GM21576 (cell line): ENCODE data around the gene DFFB.
A peak's percentile ranks its signal among the peaks of the same experiment; 100 is the strongest.
"Not testable (repeated sequence)": the region's sequence is repeated elsewhere in the genome, so short reads cannot be mapped to it uniquely, and the experiment has no call there.

Source experiments
- ATAC-seq: cut with Tn5 transposase; IDR thresholded peaks from one replicate; pipeline ENCODE4 v1.9.1; 2021; ENCODE audit warnings: mild to moderate bottlenecking, moderate library complexity; ENCODE audit not compliant: unreplicated experiment

Gene DFFB, protein sequence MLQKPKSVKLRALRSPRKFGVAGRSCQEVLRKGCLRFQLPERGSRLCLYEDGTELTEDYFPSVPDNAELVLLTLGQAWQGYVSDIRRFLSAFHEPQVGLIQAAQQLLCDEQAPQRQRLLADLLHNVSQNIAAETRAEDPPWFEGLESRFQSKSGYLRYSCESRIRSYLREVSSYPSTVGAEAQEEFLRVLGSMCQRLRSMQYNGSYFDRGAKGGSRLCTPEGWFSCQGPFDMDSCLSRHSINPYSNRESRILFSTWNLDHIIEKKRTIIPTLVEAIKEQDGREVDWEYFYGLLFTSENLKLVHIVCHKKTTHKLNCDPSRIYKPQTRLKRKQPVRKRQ

GRCh38 chr1:3856923-3857790, at the start of gene DFFB, which contains the start of gene CEP104:
DFFB (plus strand) TSS chr1:3857476; CDS start chr1:3857604, 128 bp downstream.
CEP104 (minus strand) TSS chr1:3857211; CDS start chr1:3852407, 4,804 bp downstream.
- ATAC-seq, result peak; percentile 94

- no peak for ATAC-seq
Measured at GRCh38 chr1:3807769-3808168, 49.5 kb upstream of the DFFB start.

- no peak for ATAC-seq
Measured at GRCh38 chr1:3809680-3810079, 47.6 kb upstream of the DFFB start.

- not testable (repeated sequence) for ATAC-seq
Measured at GRCh38 chr1:3810149-3810761, 47.0 kb upstream of the DFFB start.

- ATAC-seq, result no peak
Measured at GRCh38 chr1:3811595-3811911, 45.7 kb upstream of the DFFB start.

GRCh38 chr1:3814065-3814464, 43.2 kb upstream of the DFFB start:
- ATAC-seq, result no peak

- no peak for ATAC-seq
Measured at GRCh38 chr1:3814771-3815561, 42.3 kb upstream of the DFFB start.

DNA sequence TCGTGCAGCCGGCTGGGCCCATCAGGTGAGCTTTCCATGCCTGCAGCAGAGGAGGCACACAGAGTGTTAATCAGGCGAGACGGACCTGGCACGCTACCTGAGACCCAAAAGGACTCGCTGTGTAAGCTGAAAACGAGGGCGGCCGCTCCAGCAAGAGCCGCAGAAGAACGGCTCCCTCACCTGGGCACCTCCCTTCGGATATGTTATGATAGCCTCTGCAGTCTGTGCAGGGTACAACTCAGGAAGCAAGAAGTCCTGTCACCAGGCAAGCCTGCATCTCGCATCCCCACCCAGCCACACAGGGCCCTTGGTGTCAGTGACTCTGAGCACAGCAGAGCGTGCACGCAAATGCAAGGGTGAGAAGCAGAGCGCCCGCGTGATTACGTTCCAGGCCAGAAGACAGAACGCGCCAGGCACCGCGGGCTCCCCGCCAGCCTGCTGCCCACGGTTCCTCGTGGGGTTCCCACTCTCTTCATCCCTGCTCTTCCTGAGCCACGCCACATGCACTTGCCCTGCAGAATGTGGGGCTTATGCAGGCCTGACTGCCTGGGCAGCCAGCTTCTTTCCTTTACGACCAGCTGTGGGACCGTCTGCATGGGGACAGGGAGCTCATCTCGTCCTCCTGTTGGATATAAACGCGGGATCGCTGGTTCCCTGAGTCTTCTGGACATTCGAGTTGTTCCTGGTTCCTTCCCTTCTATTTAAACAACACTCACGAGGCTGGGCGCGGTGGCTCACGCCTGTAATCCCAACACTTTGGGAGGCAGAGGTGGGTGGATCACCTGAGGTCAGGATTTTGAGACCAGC, 40.7 kb upstream of the DFFB start:
- no peak for ATAC-seq

DNA sequence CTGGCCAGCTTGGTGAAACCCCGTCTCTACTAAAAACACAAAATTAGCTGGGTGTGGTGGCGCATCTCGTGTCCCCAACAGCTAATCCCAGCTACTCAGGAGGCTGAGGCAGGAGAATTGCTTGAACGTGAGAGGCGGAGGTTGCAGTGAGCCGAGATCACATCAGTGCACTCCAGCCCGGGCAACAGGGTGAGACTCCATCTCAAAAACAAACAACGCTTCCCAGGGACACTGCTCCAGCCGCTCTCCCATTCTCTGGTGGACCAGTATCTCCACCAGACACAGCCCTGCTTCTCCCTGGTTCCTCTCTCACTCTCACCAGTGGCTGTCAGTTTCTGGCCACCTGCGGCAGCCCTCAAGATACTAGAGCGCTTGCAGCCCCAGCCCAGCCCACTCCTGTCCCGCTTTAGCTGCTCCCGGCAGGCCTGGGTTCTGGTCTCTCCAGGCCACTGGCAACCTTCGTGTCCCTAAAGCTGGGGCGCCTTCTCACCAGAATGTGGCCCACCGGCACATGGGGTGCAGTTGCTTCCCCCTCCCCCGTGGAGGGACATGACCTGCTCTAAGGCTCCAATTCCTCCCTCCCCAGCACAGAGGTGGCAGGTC, 40.0 kb upstream of the DFFB start:
- no peak for ATAC-seq

GRCh38 chr1:3817821-3818597, 39.3 kb upstream of the DFFB start:
- ATAC-seq, result no peak

GRCh38 chr1:3819771-3820200, 37.5 kb upstream of the DFFB start:
- no peak for ATAC-seq

GRCh38 chr1:3820316-3820715, 37.0 kb upstream of the DFFB start:
- no peak for ATAC-seq

GRCh38 chr1:3821004-3821403, 36.3 kb upstream of the DFFB start:
- ATAC-seq, result no peak

DNA sequence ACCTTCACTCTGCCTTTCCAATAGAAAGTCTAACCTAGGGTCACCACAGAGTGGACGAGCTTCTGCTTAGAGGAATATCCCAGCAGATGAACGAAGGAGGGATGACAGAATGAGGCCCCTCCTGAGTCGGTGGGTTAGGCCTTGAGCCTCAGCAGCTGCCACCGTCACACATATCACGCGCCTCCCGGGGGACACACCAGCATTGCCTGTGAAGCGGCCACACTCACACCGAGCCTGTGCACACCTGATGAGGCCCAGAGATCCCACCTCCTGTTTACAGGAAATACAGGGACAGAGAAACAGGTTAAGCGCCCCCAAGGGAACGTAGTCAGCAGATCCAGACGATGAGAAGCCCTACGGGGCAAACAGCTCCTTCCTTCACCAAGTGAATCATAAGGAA, 35.8 kb upstream of the DFFB start:
- no peak for ATAC-seq

GRCh38 chr1:3821908-3822307, 35.4 kb upstream of the DFFB start:
- no peak for ATAC-seq

DNA sequence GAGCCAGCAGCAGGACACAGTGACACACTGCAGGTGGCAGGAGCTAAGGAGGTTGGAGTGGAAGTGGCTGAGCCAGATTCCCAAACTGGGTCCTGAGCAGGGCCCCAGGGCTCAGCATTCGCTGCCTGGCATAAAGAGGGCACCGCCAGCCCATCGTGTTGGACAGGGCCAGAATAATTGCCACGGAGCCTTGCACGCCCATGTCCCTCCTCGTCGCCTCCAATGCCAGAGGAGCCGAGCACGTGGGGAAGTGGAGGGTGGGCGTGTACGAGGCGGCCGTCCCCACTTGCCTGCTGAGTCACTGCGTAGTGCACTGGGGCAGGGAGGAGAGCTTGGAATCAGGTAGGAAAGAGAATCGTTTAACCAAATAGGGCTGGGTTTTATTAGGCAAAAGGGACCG, 34.9 kb upstream of the DFFB start:
- no peak for ATAC-seq

DNA sequence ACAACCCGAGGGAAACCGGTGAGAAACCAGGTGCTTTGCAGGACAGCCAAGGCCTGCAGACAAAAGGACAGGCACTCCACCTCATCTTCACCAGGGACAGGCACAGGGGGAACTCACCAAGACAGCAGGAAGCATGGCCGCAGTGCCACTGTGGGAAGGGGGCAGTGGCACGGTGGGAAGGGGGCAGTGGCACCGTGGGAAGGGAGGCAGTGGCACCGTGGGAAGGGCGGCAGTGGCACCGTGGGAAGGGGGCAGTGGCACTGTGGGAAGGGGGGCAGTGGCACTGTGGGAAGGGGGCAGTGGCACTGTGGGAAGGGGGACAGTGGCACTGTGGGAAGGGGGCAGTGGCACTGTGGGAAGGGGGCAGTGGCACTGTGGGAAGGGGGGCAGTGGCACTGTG, 32.6 kb upstream of the DFFB start:
- ATAC-seq, result no peak

DNA sequence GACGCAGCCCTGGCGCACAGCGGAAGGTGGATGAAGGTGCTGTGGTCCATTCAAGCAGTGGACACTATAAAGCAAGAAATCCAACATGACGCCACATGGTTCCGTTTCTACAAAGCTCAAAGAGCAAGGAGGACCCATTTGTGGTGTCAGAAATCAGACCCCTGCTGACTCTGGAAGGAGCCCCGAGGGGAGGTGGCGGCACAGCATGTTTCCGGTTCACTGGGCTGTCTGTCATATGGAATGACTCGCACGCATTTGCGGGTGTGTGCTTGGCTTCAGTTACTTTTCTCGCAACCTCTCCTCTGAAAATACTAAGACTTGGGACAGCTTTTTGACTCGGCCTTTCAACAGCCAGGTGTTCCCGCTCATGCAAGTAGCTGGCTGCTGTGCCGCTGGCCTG, 31.9 kb upstream of the DFFB start:
- no peak for ATAC-seq

DNA sequence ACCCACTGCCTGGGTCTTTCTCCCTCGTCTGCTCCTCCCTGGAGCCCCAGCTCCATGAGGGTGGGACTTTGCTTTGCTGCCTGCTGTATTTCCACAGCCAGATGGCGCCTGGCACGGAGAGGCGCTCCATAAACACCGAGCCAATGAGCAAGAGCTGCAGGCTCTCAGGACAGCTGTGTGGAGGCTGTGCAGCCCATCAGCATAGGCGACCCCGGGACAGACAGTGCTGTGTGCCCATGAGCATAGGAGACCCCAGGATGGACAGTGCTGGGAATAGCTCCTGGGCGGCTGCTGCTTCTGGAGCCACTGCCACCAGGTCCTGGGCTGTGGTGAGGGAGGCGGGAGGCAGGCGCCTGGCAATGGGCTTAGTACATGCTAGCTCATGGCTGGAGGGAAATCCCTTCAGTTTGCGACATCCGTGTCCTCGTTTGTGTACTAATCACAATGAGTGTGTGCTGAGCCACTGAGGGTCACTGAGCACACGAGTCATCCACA, 29.4 kb upstream of the DFFB start:
- ATAC-seq, result no peak
